ENCODE results near the gene LRRN2. TPM values are rescaled to one million over a fixed set of nuclear protein-coding genes. Genes with fewer than 3 reads are reported as not detected.

Gene LRRN2
- polyA plus RNA-seq, 4 donors = 3.0 to 3.1 TPM; not detected in 2

- no peak for FAIRE-seq
- Histone ChIP-seq H3K27ac (ENCODE audit: low read depth in 1 of 3, low read length in 2 of 3) (peak overlapping the region in 1 of 3 donors; percentile 24), H3K4me1 (ENCODE audit: control insufficient read depth in 3 of 3, insufficient read depth in 2 of 3, low read depth in 1 of 3, low read length in 2 of 3) (no peaks in the 10 kb centered on the region), H3K9me3 (ENCODE audit: control insufficient read depth in 2 of 2, insufficient read depth in 1 of 2, low read depth in 1 of 2, low read length in 1 of 2) (no peaks in the 10 kb centered on the region), H3K4me3 (ENCODE audit: low read depth in 1 of 3, low read length in 3 of 3) (no peak overlapping the region), H3K36me3 (ENCODE audit: control insufficient read depth in 3 of 3, insufficient read depth in 2 of 3, low read depth in 1 of 3, low read length in 3 of 3) (no peaks in the 10 kb centered on the region), H3K27me3 (ENCODE audit: control insufficient read depth in 3 of 3, insufficient read depth in 3 of 3, low read length in 3 of 3) (peaks cover 0 to 16% (median 3%) of the 10 kb centered on the region in 3 donors)
- WGBS, 3 donors = 56 to 64% (median 62%) methylated on average over 10 of the region's 10 CpGs
- no peak for DNase-seq
Observed at GRCh38 chr1:204670152-204670927, 15.2 kb downstream of the LRRN2 start.

GRCh38 chr1:204669579-204669978 lies 16.0 kb downstream of the LRRN2 start:
- H3K4me3 ChIP-seq (ENCODE audit: low read depth in 1 of 3, low read length in 3 of 3) = no peak overlapping the region

GRCh38 chr1:204664384-204664651 lies 21.2 kb downstream of the LRRN2 start:
- peaks cover 0 to 8% (median 3%) of the 10 kb centered on the region in 3 donors for H3K27me3 ChIP-seq (ENCODE audit: control insufficient read depth in 3 of 3, insufficient read depth in 3 of 3, low read length in 3 of 3)
- DNase-seq = no peak
- WGBS, 3 donors = 77 to 85% (median 80%) methylated on average over 6 of the region's 6 CpGs
- H3K27ac ChIP-seq (ENCODE audit: low read depth in 1 of 3, low read length in 2 of 3) = no peak overlapping the region
- H3K36me3 ChIP-seq (ENCODE audit: control insufficient read depth in 3 of 3, insufficient read depth in 2 of 3, low read depth in 1 of 3, low read length in 3 of 3) = no peaks in the 10 kb centered on the region
- H3K4me1 ChIP-seq (ENCODE audit: control insufficient read depth in 3 of 3, insufficient read depth in 2 of 3, low read depth in 1 of 3, low read length in 2 of 3) = no peaks in the 10 kb centered on the region
- FAIRE-seq = no peak
- H3K4me3 ChIP-seq (ENCODE audit: low read depth in 1 of 3, low read length in 3 of 3) = no peak overlapping the region
- H3K9me3 ChIP-seq (ENCODE audit: control insufficient read depth in 2 of 2, insufficient read depth in 1 of 2, low read depth in 1 of 2, low read length in 1 of 2) = no peaks in the 10 kb centered on the region

More at GRCh38 chr1:204669579-204669978, 16.0 kb downstream of the LRRN2 start:
- H3K27ac ChIP-seq (ENCODE audit: low read depth in 1 of 3, low read length in 2 of 3) = no peak overlapping the region
- peaks cover 0 to 16% (median 3%) of the 10 kb centered on the region in 3 donors for H3K27me3 ChIP-seq (ENCODE audit: control insufficient read depth in 3 of 3, insufficient read depth in 3 of 3, low read length in 3 of 3)
- 0 to 7% (median 0%) methylated on average over 1 of the region's 1 CpG for WGBS, 3 donors
- FAIRE-seq (no peak), DNase-seq (no peak)
- H3K4me1 ChIP-seq (ENCODE audit: control insufficient read depth in 3 of 3, insufficient read depth in 2 of 3, low read depth in 1 of 3, low read length in 2 of 3) = no peaks in the 10 kb centered on the region
- H3K9me3 ChIP-seq (ENCODE audit: control insufficient read depth in 2 of 2, insufficient read depth in 1 of 2, low read depth in 1 of 2, low read length in 1 of 2) = no peaks in the 10 kb centered on the region
- no peaks in the 10 kb centered on the region for H3K36me3 ChIP-seq (ENCODE audit: control insufficient read depth in 3 of 3, insufficient read depth in 2 of 3, low read depth in 1 of 3, low read length in 3 of 3)

GRCh38 chr1:204663644-204664383 lies 21.7 kb downstream of the LRRN2 start:
- no peak for FAIRE-seq
- no peak overlapping the region for H3K27ac ChIP-seq (ENCODE audit: low read depth in 1 of 3, low read length in 2 of 3)
- peaks cover 0 to 8% (median 3%) of the 10 kb centered on the region in 3 donors for H3K27me3 ChIP-seq (ENCODE audit: control insufficient read depth in 3 of 3, insufficient read depth in 3 of 3, low read length in 3 of 3)
- H3K4me3 ChIP-seq (ENCODE audit: low read depth in 1 of 3, low read length in 3 of 3) = no peak overlapping the region
- no peak for DNase-seq
- H3K36me3 ChIP-seq (ENCODE audit: control insufficient read depth in 3 of 3, insufficient read depth in 2 of 3, low read depth in 1 of 3, low read length in 3 of 3) = no peaks in the 10 kb centered on the region
- 71 to 86% (median 79%) methylated on average over 14 to 15 of the region's 15 CpGs for WGBS, 3 donors
- H3K9me3 ChIP-seq (ENCODE audit: control insufficient read depth in 2 of 2, insufficient read depth in 1 of 2, low read depth in 1 of 2, low read length in 1 of 2) = no peaks in the 10 kb centered on the region
- no peaks in the 10 kb centered on the region for H3K4me1 ChIP-seq (ENCODE audit: control insufficient read depth in 3 of 3, insufficient read depth in 2 of 3, low read depth in 1 of 3, low read length in 2 of 3)

GRCh38 chr1:204662530-204662929 lies 23.0 kb downstream of the LRRN2 start:
- Histone ChIP-seq H3K36me3 (ENCODE audit: control insufficient read depth in 3 of 3, insufficient read depth in 2 of 3, low read depth in 1 of 3, low read length in 3 of 3) (no peaks in the 10 kb centered on the region), H3K9me3 (ENCODE audit: control insufficient read depth in 2 of 2, insufficient read depth in 1 of 2, low read depth in 1 of 2, low read length in 1 of 2) (no peaks in the 10 kb centered on the region), H3K27me3 (ENCODE audit: control insufficient read depth in 3 of 3, insufficient read depth in 3 of 3, low read length in 3 of 3) (peaks cover 0 to 8% (median 3%) of the 10 kb centered on the region in 3 donors), H3K4me1 (ENCODE audit: control insufficient read depth in 3 of 3, insufficient read depth in 2 of 3, low read depth in 1 of 3, low read length in 2 of 3) (no peaks in the 10 kb centered on the region), H3K4me3 (ENCODE audit: low read depth in 1 of 3, low read length in 3 of 3) (no peak overlapping the region), H3K27ac (ENCODE audit: low read depth in 1 of 3, low read length in 2 of 3) (no peak overlapping the region)
- DNase-seq (no peak), FAIRE-seq (no peak)

- Histone ChIP-seq H3K9me3 (ENCODE audit: control insufficient read depth in 2 of 2, insufficient read depth in 1 of 2, low read depth in 1 of 2, low read length in 1 of 2) (no peaks in the 10 kb centered on the region), H3K4me1 (ENCODE audit: control insufficient read depth in 3 of 3, insufficient read depth in 2 of 3, low read depth in 1 of 3, low read length in 2 of 3) (no peaks in the 10 kb centered on the region), H3K27me3 (ENCODE audit: control insufficient read depth in 3 of 3, insufficient read depth in 3 of 3, low read length in 3 of 3) (peaks cover 0 to 8% (median 3%) of the 10 kb centered on the region in 3 donors), H3K36me3 (ENCODE audit: control insufficient read depth in 3 of 3, insufficient read depth in 2 of 3, low read depth in 1 of 3, low read length in 3 of 3) (no peaks in the 10 kb centered on the region), H3K4me3 (ENCODE audit: low read depth in 1 of 3, low read length in 3 of 3) (no peak overlapping the region), H3K27ac (ENCODE audit: low read depth in 1 of 3, low read length in 2 of 3) (no peak overlapping the region)
- FAIRE-seq (no peak), DNase-seq (no peak)
- WGBS, 3 donors = 80 to 89% (median 84%) methylated on average over 3 of the region's 3 CpGs
Observed at GRCh38 chr1:204660509-204660908, 25.0 kb downstream of the LRRN2 start.

- H3K27me3 ChIP-seq (ENCODE audit: control insufficient read depth in 3 of 3, insufficient read depth in 3 of 3, low read length in 3 of 3) = peaks cover 0 to 10% (median 3%) of the 10 kb centered on the region in 3 donors
- DNase-seq = no peak
- no peak for FAIRE-seq
- H3K4me3 ChIP-seq (ENCODE audit: low read depth in 1 of 3, low read length in 3 of 3) = no peak overlapping the region
- H3K27ac ChIP-seq (ENCODE audit: low read depth in 1 of 3, low read length in 2 of 3) = no peak overlapping the region
- H3K9me3 ChIP-seq (ENCODE audit: control insufficient read depth in 2 of 2, insufficient read depth in 1 of 2, low read depth in 1 of 2, low read length in 1 of 2) = no peaks in the 10 kb centered on the region
- 69 to 74% (median 69%) methylated on average over 3 of the region's 3 CpGs for WGBS, 3 donors
- H3K36me3 ChIP-seq (ENCODE audit: control insufficient read depth in 3 of 3, insufficient read depth in 2 of 3, low read depth in 1 of 3, low read length in 3 of 3) = no peaks in the 10 kb centered on the region
- no peaks in the 10 kb centered on the region for H3K4me1 ChIP-seq (ENCODE audit: control insufficient read depth in 3 of 3, insufficient read depth in 2 of 3, low read depth in 1 of 3, low read length in 2 of 3)
Observed at GRCh38 chr1:204659056-204659455, 26.5 kb downstream of the LRRN2 start.

- DNase-seq (no peak), FAIRE-seq (no peak)
- peaks cover 0 to 10% (median 3%) of the 10 kb centered on the region in 3 donors for H3K27me3 ChIP-seq (ENCODE audit: control insufficient read depth in 3 of 3, insufficient read depth in 3 of 3, low read length in 3 of 3)
- no peaks in the 10 kb centered on the region for H3K9me3 ChIP-seq (ENCODE audit: control insufficient read depth in 2 of 2, insufficient read depth in 1 of 2, low read depth in 1 of 2, low read length in 1 of 2)
- H3K4me3 ChIP-seq (ENCODE audit: low read depth in 1 of 3, low read length in 3 of 3) = no peak overlapping the region
- WGBS, 3 donors = 89 to 96% (median 95%) methylated on average over 1 of the region's 1 CpG
- H3K36me3 ChIP-seq (ENCODE audit: control insufficient read depth in 3 of 3, insufficient read depth in 2 of 3, low read depth in 1 of 3, low read length in 3 of 3) = no peaks in the 10 kb centered on the region
- no peaks in the 10 kb centered on the region for H3K4me1 ChIP-seq (ENCODE audit: control insufficient read depth in 3 of 3, insufficient read depth in 2 of 3, low read depth in 1 of 3, low read length in 2 of 3)
- H3K27ac ChIP-seq (ENCODE audit: low read depth in 1 of 3, low read length in 2 of 3) = no peak overlapping the region
Observed at GRCh38 chr1:204658295-204658694, 27.2 kb downstream of the LRRN2 start.
